Pulmonary artery endothelial cell (primary cell): ENCODE measurements around the gene LAD1. TPM values are rescaled to one million over a fixed set of nuclear protein-coding genes. Genes with fewer than 3 reads are reported as not detected.

Experiments
- DNase-seq: peaks from one replicate; pipeline ENCODE4 v3.0.0-alpha.2; 2011; ENCODE audit warnings: low read depth, low spot score
- total RNA-seq: library from RNA; depleted of rRNA; stranded (reverse); fragments of >200 nt; gene quantifications from 2 replicates; pipeline ENCODE4 v1.2.3, GENCODE V29; 2014

The LAD1 gene
- total RNA-seq, 1 donor from 2014 or later: not detected

DNA sequence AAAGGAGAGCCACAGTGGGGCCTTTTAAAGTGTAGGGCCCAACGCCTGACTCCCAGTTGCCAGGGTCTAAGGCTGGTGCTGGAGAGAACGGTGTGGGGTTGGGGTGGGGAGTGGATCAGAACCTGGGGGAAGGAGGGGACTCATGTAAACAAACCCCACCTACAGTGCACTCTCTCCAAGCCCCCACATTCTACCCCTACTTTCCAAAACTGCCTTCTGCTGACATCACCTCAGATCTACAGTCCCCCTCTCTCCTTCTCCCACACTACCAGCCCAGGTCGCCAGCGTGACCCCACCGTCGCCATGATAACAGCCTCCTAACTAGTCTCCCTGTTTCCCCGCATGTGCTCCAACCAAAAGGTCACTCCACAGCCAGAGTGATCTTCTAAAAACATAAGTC is 48.2 kb downstream of the LAD1 start:
- DNase-seq: no peak

DNA sequence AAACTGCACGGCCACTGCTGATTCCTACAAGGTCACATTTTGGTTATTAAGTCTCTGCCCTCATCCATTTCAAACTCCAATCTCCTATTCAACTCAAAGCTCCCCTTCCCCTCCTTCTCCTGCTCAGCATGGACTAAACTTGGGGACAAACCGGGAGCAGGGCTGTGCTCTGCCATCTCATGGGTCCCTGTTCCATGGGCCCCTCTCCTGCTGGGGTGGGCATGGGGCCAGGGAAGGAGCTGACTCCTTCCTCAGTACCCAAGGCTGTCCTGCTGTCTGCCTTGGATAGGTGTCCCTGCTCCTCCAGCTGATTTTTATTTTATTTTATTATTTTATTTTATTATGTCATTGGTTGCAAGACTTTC is 48.8 kb downstream of the LAD1 start:
- DNase-seq: no peak

DNA sequence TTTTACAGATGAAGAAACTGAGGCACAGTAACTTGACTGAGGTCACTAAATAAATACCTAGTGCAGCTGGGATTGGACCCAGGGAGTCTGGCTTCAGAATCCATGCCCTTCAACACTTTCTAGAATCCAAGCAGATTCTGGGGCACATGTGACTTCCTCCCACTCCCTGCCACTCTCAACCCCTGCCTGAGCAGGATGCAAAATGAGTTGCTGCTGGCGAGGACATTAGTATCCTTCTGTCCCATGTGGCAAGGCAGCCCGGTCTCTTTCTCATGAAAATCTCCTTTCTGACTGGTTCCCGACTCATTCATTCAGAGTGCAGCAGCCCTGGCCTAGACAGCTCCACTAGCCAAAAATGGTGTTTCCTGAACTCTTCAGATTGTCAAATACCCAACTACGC is 50.0 kb downstream of the LAD1 start:
- no peak for DNase-seq

- no peak for DNase-seq
Observed at GRCh38 chr1:201348211-201348566, 50.9 kb downstream of the LAD1 start.

GRCh38 chr1:201347498-201348210 is 51.5 kb downstream of the LAD1 start:
- no peak for DNase-seq

DNA sequence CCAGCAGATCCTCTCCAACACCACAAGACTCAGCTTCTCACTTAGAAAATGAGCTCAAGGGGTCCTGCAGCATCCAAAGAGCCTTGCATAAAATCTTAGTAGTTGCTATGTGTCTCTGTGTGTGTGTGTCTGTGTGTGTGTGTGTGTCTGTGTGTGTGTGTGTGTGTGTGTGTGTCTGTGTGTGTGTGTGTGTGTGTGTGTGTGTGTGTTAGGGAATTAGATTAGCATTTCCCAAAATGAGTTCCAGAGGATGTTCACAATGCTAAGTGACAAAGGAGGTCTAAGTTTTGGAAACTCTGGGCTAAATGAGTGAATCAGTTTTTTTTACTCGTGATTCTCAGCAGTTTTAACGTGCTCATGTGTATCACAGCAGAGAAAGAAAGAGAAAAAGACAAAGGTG is 52.1 kb downstream of the LAD1 start:
- no peak for DNase-seq

- no peak for DNase-seq
Observed at GRCh38 chr1:201346337-201346939, 52.7 kb downstream of the LAD1 start.

DNA sequence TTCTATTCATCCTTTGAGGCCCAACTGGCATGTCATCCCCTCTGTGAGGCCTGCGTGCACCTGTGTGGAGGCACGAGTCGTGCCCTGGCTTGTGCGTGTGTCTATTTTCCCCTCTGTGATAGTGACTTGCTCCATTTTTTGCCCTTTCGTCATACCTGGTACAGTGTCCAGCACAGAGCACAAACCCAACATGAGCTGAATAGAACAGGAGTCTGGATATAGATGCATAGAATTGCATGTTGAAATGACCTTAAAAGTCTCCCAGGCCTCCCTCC is 54.1 kb downstream of the LAD1 start:
- no peak for DNase-seq

DNA sequence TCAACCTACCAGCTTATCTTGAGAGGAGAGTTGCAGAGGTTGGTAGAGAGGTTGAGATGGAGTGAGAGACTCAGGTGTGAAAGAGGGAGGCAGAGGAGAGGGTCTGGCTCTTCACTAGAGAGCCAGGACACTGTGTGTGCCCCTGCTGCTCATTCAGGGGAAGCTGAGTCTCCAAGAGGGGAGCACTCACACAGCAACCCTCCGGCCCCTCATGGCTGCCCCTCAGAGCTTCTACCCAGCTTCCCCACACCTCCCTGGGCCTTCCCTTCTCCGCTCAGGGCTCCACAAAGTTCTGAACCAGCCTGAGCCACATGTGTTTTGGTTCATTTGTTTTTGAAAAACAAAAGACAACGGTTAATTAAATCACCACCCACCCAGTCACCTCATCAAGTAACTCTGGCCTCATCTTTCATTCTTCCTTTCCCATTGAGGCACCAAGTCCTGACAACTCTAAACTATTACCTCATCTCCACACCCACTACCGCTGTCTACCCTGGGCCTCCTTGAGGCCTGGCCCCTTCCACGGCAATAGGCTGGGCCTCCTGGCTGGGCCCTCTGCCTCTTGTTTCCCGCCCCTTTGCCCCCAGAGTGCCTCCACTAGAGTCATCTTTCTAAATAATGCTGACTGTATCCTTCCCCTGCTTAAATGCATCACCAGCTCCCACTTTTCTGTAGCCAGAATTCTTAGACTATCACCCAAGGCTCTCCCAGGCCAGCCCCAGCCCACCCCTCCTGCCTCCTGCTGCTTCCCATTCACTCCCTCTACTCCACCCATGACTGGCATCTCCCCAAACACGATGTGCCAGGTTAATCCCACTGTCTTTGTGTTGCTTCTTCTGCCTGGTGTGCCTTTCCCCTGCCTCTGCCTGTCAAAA is 54.7 kb downstream of the LAD1 start:
- DNase-seq: no peak

GRCh38 chr1:201341377-201341776 is 57.7 kb downstream of the LAD1 start:
- DNase-seq: no peak

DNA sequence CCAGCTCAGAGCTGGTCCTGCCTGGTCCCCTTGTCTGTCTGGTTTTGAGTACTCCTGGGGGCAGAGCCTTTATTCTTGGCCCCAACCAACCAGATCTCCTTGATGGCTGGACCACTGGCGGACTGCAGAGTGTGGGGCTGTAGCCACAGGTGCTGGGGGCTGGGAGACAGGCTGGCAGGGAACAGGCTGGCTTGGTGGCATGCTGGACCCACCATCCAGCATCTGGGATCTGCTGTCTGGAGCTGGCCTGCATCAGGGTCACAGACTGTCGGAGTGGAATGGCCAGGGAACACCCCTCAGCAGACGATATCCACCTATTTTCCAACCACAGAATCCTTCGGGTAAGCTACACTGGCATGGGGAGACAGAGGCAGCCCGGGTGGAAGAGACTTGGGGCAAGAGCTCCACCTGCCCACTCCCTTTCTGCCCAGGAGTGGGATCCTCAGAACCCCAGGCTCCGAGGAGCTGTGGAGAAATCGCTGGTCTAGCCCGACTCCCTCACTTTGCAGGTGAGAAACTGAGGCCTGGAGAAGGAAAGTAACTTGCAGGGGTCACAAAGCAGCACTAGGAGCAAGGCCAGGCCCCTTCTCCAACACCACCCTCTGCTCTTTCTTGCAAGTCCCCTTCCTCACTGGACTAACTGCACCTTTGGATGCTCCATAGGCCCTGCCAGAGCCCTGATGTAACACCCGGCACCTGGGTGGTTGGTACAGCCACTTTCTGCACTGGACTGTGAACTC is 62.2 kb downstream of the LAD1 start:
- DNase-seq: no peak

- DNase-seq: no peak
Observed at GRCh38 chr1:201335901-201336300, 63.2 kb downstream of the LAD1 start.

- no peak for DNase-seq
Observed at GRCh38 chr1:201335174-201335870, 63.8 kb downstream of the LAD1 start.

DNA sequence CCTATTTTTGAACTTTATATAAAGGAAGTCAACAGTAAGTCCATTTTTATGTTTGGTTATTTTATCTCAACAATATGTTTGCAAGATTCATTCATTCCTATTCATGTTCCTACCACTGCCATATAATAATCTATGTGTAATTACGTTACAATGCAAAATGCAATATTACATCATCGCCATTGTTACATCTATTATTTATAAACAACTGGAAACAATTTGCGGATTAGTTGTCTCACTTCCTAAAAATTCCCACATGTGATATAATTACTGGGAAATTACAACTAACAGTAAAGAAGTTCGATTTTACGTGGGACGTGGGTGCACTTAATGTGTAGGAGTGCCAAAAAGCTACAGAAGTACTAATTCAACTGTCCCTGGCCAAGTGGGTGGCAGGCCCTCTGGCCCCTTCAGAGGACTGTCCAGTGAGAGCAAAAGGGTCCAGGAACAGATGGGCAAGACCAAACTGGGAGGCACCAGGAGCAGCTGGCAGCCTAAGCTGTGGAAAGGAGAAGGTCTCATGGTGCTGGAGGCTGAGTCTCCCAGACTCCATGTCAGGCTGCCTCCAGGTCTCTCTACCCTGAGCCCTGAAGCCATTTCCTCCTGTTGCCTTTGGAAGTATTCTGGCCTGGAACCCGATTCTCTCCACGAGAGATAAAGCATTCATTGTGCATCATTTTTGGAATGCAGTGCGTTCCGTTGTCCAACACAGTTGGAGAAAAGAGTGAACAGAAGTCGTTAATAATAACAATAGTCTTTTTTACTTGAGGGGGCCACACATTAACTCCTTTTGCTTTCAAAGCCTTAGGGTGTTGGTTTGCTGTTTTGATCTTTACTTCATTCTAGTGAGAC is 64.6 kb downstream of the LAD1 start:
- no peak for DNase-seq

GRCh38 chr1:201332616-201333335 is 66.3 kb downstream of the LAD1 start:
- DNase-seq: no peak

DNA sequence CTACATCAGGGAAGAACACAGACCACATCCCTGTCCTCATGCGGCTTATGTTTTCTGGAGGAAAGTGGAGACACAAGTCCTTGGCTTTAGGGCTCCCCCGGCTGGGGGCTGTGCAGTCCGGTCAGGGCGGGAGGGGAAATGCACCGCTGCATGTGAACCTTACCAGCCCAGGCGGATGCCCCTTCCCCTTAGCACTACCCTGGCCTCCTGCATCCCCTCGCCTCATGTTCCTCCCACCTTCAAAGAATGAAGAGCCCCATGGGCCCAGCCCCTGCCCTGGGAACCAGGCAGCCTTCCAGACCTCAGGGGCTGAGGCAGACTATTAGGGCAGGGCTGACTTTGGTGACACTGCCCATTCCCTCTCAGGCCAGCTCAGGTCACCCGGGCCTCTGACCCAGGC is 67.1 kb downstream of the LAD1 start:
- DNase-seq: no peak

DNA sequence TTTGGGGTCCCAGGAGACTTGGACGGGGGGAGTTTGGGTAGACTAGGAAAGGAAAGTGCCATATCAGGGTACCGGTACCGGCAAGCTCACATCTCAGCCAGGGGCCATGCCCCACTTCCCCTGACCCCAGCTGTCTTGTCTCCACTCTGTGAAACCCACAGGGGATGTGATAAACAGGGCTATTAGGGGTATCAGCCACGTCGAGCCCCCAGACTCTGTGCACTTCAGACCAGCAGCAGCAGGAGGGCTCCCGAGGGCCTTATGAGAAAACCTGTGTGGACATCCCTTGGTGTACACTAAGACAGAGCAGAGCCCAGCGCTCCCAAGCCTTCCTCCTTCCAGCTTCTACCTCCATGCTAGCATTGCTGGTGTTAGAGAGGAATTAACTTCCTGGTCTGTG is 68.0 kb downstream of the LAD1 start:
- no peak for DNase-seq
